Body of pancreas (tissue), 4 donors: Measurements from ENCODE around the gene MVB12B. TPM values are rescaled to one million over a fixed set of nuclear protein-coding genes. Genes with fewer than 3 reads are reported as not detected.

Experiments used
- ATAC-seq: fragments of 150-250 bp; one replicate; pipeline ENCODE4 v1.9.1; 2016
- DNase-seq, 4 donors: peaks; one replicate each; pipeline ENCODE4 v3.0.0-alpha.2; 2019
- H3K27ac ChIP-seq, 4 donors: fragments of 200-600 bp; sonication (generic); 1 replicate in 3 of 4; 2 replicates in 1 of 4; pipeline versions ENCODE4 v1.5.1 to v1.6.1; 2016 to 2019; ENCODE audit warnings: mild to moderate bottlenecking in 1 of 4, mixed read lengths in 1 of 4, moderate library complexity in 1 of 4
- H3K27me3 ChIP-seq, 2 donors: fragments of 200-600 bp; sonication (generic); one replicate each; pipeline ENCODE4 v1.6.0; 2016; ENCODE audit warnings: mild to moderate bottlenecking in 1 of 2
- H3K36me3 ChIP-seq, 2 donors: fragments of 200-600 bp; sonication (generic); replicated peaks in 1 of 2; 2 replicates each; pipeline ENCODE4 v1.5.1; 2016; ENCODE audit warnings: low read depth in 2 of 2; ENCODE audit not compliant: insufficient read depth in 1 of 2
- H3K4me1 ChIP-seq: fragments of 200-600 bp; sonication (generic); one replicate; pipeline ENCODE4 v1.6.0; 2016
- H3K4me3 ChIP-seq, 2 donors: fragments of 200-600 bp; sonication (generic); 1 replicate in 1 of 2; 2 replicates in 1 of 2; pipeline ENCODE4 v1.5.1; 2016 to 2019
- H3K9me3 ChIP-seq, 3 donors: fragments of 200-600 bp; sonication (generic); 1 replicate in 2 of 3; 2 replicates in 1 of 3; pipeline ENCODE4 v1.5.1; 2016
- CTCF ChIP-seq, 7 experiments: fragments of 450-650 bp in 4 of 7; fragments of 200-600 bp in 3 of 7; sonication (generic) in 3 of 7; IDR thresholded peaks; one replicate each; pipeline ENCODE4 v1.5.1; 2016 to 2019; ENCODE audit warnings: antibody characterized with exemption in 7 of 7
- POLR2A ChIP-seq, 3 donors: fragments of 450-650 bp; IDR thresholded peaks; one replicate each; pipeline ENCODE4 v1.6.1; 2016; ENCODE audit warnings: antibody characterized with exemption in 3 of 3, mild to moderate bottlenecking in 2 of 3
- WGBS, 2 donors: methylation state at CpG; one replicate each; pipeline ENCODE4 v1.1.5; 2017; 5-methylcytosine and 5-hydroxymethylcytosine counted together
- intact Hi-C: fragments of 100-400 bp; cut with DNase I; formaldehyde crosslinking; loops from one replicate; pipeline ENCODE4 v1.15.1; 2023
- total RNA-seq, 2 donors: library from RNA; depleted of rRNA; stranded (reverse); fragments of >200 nt; gene quantifications; one replicate each; pipeline ENCODE4 v1.1.0, GENCODE V29; 2016

MVB12B gene
- total RNA-seq, 2 donors from 2014 or later: 5.2 to 9.9 TPM

DNA sequence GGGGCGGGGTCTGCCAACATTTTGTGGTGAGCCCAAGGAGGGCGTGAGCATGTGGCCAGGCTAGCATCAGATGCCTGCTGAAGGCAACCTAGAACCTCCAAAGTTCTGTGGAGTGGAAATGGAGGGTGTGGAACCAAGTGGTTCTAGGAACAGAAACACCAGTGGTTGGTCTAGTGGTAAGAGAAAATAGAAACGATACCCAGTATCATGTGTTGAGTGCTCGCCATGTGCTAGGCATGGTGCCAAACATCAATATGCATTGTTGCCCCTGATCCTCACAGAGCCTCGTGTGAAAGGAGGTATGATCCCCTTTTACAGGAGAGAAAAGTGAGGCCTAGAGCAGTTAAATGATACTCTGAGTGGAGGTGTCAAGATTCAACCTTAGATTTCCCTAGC lies 31.5 kb upstream of the MVB12B start:
- Histone ChIP-seq H3K27me3 (no peaks in the 10 kb centered on the region), H3K4me3 (no peak overlapping the region), H3K36me3 (no peaks in the 10 kb centered on the region), H3K9me3 (no peaks in the 10 kb centered on the region), H3K4me1 (no peaks in the 10 kb centered on the region), H3K27ac (no peak overlapping the region)
- WGBS, 2 donors: 60 to 72% methylated on average over 5 of the region's 5 CpGs
- TF ChIP-seq POLR2A (IDR thresholded peaks at IDR 0.05) (no peak), CTCF (IDR thresholded peaks at IDR 0.05) (no peak)
- intact Hi-C loops: no loop called here
- ATAC-seq (no peak), DNase-seq (no peak)

DNA sequence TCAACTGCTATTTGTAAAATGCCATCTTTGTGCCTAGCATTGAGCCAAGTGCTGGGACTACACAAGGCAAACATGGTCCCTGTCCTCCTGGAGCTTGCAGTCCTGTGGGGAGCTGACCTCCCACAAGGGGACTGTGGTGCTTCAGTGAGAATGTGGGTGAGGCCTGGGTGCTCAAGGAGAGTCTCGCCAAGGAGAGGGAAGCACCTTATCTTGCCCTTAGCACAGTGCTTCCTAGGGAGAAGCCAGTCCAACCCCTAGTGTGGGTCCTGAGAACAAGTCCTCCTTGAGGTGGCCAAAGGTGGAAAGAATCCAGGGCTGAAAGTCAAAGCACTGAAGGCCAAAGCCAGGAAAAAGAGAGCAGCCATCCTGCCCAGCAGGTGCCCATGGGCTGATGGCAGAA lies 31.1 kb upstream of the MVB12B start:
- Histone ChIP-seq H3K4me3 (no peak overlapping the region), H3K36me3 (no peaks in the 10 kb centered on the region), H3K4me1 (no peaks in the 10 kb centered on the region), H3K9me3 (no peaks in the 10 kb centered on the region), H3K27ac (no peak overlapping the region), H3K27me3 (no peaks in the 10 kb centered on the region)
- WGBS, 2 donors: 100% methylated on average over 1 of the region's 1 CpG
- DNase-seq (no peak), ATAC-seq (no peak)
- intact Hi-C loops: no loop called here
- TF ChIP-seq CTCF (IDR thresholded peaks at IDR 0.05): no peak
- no peak for TF ChIP-seq POLR2A (IDR thresholded peaks at IDR 0.05)

GRCh38 chr9:126295936-126296600 lies 30.6 kb upstream of the MVB12B start:
- WGBS, 2 donors: 66 to 69% methylated on average over 9 to 17 of the region's 17 CpGs
- no peak overlapping the region for H3K4me3 ChIP-seq
- H3K36me3 ChIP-seq: no peaks in the 10 kb centered on the region
- TF ChIP-seq CTCF (IDR thresholded peaks at IDR 0.05) (no peak), POLR2A (IDR thresholded peaks at IDR 0.05) (no peak)
- H3K27ac ChIP-seq: no peak overlapping the region
- ATAC-seq (no peak), DNase-seq (no peak)
- no peaks in the 10 kb centered on the region for H3K27me3 ChIP-seq
- H3K9me3 ChIP-seq: no peaks in the 10 kb centered on the region
- no peaks in the 10 kb centered on the region for H3K4me1 ChIP-seq
- intact Hi-C loops: no loop called here

DNA sequence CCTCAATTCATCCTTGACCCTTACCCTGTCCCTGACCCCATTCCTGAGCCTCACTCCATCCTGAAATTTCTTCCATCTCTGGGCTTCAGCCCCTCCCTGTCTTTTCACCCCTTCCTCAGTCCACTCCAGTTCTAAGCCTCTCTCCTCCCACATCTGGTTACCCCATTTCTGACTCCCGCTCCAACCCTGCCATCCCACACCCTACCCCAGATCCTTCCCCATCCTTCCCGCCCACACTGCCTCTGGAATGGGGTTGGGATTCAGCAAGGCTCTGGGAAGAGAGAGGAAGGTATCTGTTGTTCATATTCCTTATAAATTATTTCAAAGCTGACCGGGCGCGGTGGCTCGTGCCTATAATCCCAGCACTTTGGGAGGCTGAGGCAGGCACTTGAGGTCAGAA lies 29.9 kb upstream of the MVB12B start:
- no peak for TF ChIP-seq POLR2A (IDR thresholded peaks at IDR 0.05)
- no peak for TF ChIP-seq CTCF (IDR thresholded peaks at IDR 0.05)
- H3K4me3 ChIP-seq: no peak overlapping the region
- H3K27ac ChIP-seq: no peak overlapping the region
- intact Hi-C loops: no loop called here
- DNase-seq (no peak), ATAC-seq (no peak)
- no peaks in the 10 kb centered on the region for H3K36me3 ChIP-seq
- H3K4me1 ChIP-seq: no peaks in the 10 kb centered on the region
- 90 to 92% methylated on average over 6 of the region's 6 CpGs for WGBS, 2 donors
- no peaks in the 10 kb centered on the region for H3K9me3 ChIP-seq
- no peaks in the 10 kb centered on the region for H3K27me3 ChIP-seq

DNA sequence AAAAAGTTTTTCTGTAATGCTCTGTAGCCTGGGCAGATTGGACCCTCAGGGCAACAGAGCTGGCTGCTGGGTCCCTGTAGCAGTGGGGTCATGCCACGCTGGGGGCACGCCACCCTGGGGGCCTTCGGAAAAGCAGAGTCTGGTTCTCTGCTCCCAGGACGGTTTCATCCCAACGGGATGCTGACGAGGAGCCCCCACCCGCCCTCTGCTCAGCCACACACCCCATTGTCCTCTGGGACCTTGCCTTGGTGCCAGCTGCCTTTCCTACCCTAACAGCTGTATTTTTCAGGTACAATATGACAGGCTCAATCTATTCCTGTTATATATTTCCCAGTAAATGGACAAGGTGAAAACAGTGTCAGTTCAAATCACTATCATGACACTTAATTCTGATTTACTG lies 29.0 kb upstream of the MVB12B start:
- Histone ChIP-seq H3K27me3 (no peaks in the 10 kb centered on the region), H3K9me3 (no peaks in the 10 kb centered on the region), H3K4me3 (no peak overlapping the region), H3K36me3 (no peaks in the 10 kb centered on the region), H3K27ac (no peak overlapping the region), H3K4me1 (no peaks in the 10 kb centered on the region)
- DNase-seq (no peak), ATAC-seq (no peak)
- TF ChIP-seq CTCF (IDR thresholded peaks at IDR 0.05) (no peak), POLR2A (IDR thresholded peaks at IDR 0.05) (no peak)
- 69 to 78% methylated on average over 7 of the region's 7 CpGs for WGBS, 2 donors
- intact Hi-C loops: no loop called here
